ENCODE results near the gene GRXCR1. TPM values are rescaled to one million over a fixed set of nuclear protein-coding genes. Genes with fewer than 3 reads are reported as not detected.

Gene GRXCR1
- total RNA-seq, 2 donors from 2014 or later, result not detected

- Mint-ChIP-seq H3K27me3 (peaks cover 53% of the 10 kb centered on the region), H3K27ac (no peak overlapping the region), H3K36me3 (ENCODE audit: low read depth) (no peaks in the 10 kb centered on the region), H3K4me3 (no peak overlapping the region), H3K4me1 (no peaks in the 10 kb centered on the region)
- DNase-seq (no peak), ATAC-seq (no peak)
- no peaks in the 10 kb centered on the region for H3K9me3 ChIP-seq (ENCODE audit: control insufficient read depth, low read length, poor library complexity, severe bottlenecking)
These were observed 13.8 kb downstream of the GRXCR1 start for GRCh38 chr4:42906341-42906740.

GRCh38 chr4:42906891-42907759 is 14.6 kb downstream of the GRXCR1 start:
- Mint-ChIP-seq H3K27ac (no peak overlapping the region), H3K27me3 (peaks cover 53% of the 10 kb centered on the region), H3K4me3 (no peak overlapping the region), H3K4me1 (no peaks in the 10 kb centered on the region), H3K36me3 (ENCODE audit: low read depth) (no peaks in the 10 kb centered on the region)
- no peak for DNase-seq
- ATAC-seq, result no peak
- H3K9me3 ChIP-seq (ENCODE audit: control insufficient read depth, low read length, poor library complexity, severe bottlenecking), result no peaks in the 10 kb centered on the region

GRCh38 chr4:42910459-42910858 is 17.9 kb downstream of the GRXCR1 start:
- H3K36me3 Mint-ChIP-seq (ENCODE audit: low read depth), result no peaks in the 10 kb centered on the region
- no peak overlapping the region for H3K27ac Mint-ChIP-seq
- DNase-seq (no peak), ATAC-seq (no peak)
- no peak overlapping the region for H3K4me3 Mint-ChIP-seq
- H3K4me1 Mint-ChIP-seq, result no peaks in the 10 kb centered on the region
- no peaks in the 10 kb centered on the region for H3K9me3 ChIP-seq (ENCODE audit: control insufficient read depth, low read length, poor library complexity, severe bottlenecking)
- H3K27me3 Mint-ChIP-seq, result peaks cover 45% of the 10 kb centered on the region

GRCh38 chr4:42914937-42915336 is 22.4 kb downstream of the GRXCR1 start:
- Mint-ChIP-seq H3K4me1 (no peaks in the 10 kb centered on the region), H3K36me3 (ENCODE audit: low read depth) (no peaks in the 10 kb centered on the region), H3K27me3 (peaks cover 25% of the 10 kb centered on the region), H3K27ac (no peak overlapping the region), H3K4me3 (no peak overlapping the region)
- H3K9me3 ChIP-seq (ENCODE audit: control insufficient read depth, low read length, poor library complexity, severe bottlenecking), result no peaks in the 10 kb centered on the region
- no peak for DNase-seq
- ATAC-seq, result no peak

- Mint-ChIP-seq H3K4me3 (no peak overlapping the region), H3K4me1 (no peaks in the 10 kb centered on the region), H3K27ac (no peak overlapping the region), H3K36me3 (ENCODE audit: low read depth) (no peaks in the 10 kb centered on the region), H3K27me3 (peaks cover 20% of the 10 kb centered on the region)
- no peak for DNase-seq
- ATAC-seq, result no peak
- no peaks in the 10 kb centered on the region for H3K9me3 ChIP-seq (ENCODE audit: control insufficient read depth, low read length, poor library complexity, severe bottlenecking)
These were observed 23.0 kb downstream of the GRXCR1 start for GRCh38 chr4:42915484-42915883.

- H3K9me3 ChIP-seq (ENCODE audit: control insufficient read depth, low read length, poor library complexity, severe bottlenecking), result no peaks in the 10 kb centered on the region
- no peak overlapping the region for H3K27ac Mint-ChIP-seq
- H3K4me3 Mint-ChIP-seq, result no peak overlapping the region
- H3K27me3 Mint-ChIP-seq, result peaks cover 12% of the 10 kb centered on the region
- no peak for ATAC-seq
- DNase-seq, result no peak
- no peaks in the 10 kb centered on the region for H3K4me1 Mint-ChIP-seq
- H3K36me3 Mint-ChIP-seq (ENCODE audit: low read depth), result no peaks in the 10 kb centered on the region
These were observed 24.8 kb downstream of the GRXCR1 start for GRCh38 chr4:42917296-42917695.

GRCh38 chr4:42923431-42923830 is 30.9 kb downstream of the GRXCR1 start:
- H3K9me3 ChIP-seq (ENCODE audit: control insufficient read depth, low read length, poor library complexity, severe bottlenecking), result no peaks in the 10 kb centered on the region
- ATAC-seq, result no peak
- DNase-seq, result no peak
- Mint-ChIP-seq H3K4me3 (no peak overlapping the region), H3K27me3 (peaks cover 10% of the 10 kb centered on the region), H3K36me3 (ENCODE audit: low read depth) (no peaks in the 10 kb centered on the region), H3K4me1 (no peaks in the 10 kb centered on the region), H3K27ac (no peak overlapping the region)

GRCh38 chr4:42925921-42926320 is 33.4 kb downstream of the GRXCR1 start:
- ATAC-seq (no peak), DNase-seq (no peak)
- Mint-ChIP-seq H3K36me3 (ENCODE audit: low read depth) (no peaks in the 10 kb centered on the region), H3K27ac (no peak overlapping the region), H3K4me1 (no peaks in the 10 kb centered on the region), H3K4me3 (no peak overlapping the region), H3K27me3 (peaks cover 10% of the 10 kb centered on the region)
- H3K9me3 ChIP-seq (ENCODE audit: control insufficient read depth, low read length, poor library complexity, severe bottlenecking), result no peaks in the 10 kb centered on the region

- Mint-ChIP-seq H3K27ac (no peak overlapping the region), H3K27me3 (peaks cover 10% of the 10 kb centered on the region), H3K4me3 (no peak overlapping the region), H3K4me1 (no peaks in the 10 kb centered on the region), H3K36me3 (ENCODE audit: low read depth) (no peaks in the 10 kb centered on the region)
- no peak for ATAC-seq
- no peaks in the 10 kb centered on the region for H3K9me3 ChIP-seq (ENCODE audit: control insufficient read depth, low read length, poor library complexity, severe bottlenecking)
- DNase-seq, result no peak
These were observed 35.4 kb downstream of the GRXCR1 start for GRCh38 chr4:42927946-42928345.

- DNase-seq (no peak), ATAC-seq (no peak)
- peaks cover 4% of the 10 kb centered on the region for H3K9me3 ChIP-seq (ENCODE audit: control insufficient read depth, low read length, poor library complexity, severe bottlenecking)
- Mint-ChIP-seq H3K27me3 (peaks cover 13% of the 10 kb centered on the region), H3K27ac (no peak overlapping the region), H3K4me1 (no peaks in the 10 kb centered on the region), H3K36me3 (ENCODE audit: low read depth) (no peaks in the 10 kb centered on the region), H3K4me3 (no peak overlapping the region)
These were observed 36.1 kb downstream of the GRXCR1 start for GRCh38 chr4:42928582-42928981.

- Mint-ChIP-seq H3K27ac (no peak overlapping the region), H3K27me3 (no peaks in the 10 kb centered on the region), H3K4me3 (no peak overlapping the region), H3K36me3 (ENCODE audit: low read depth) (no peaks in the 10 kb centered on the region), H3K4me1 (no peaks in the 10 kb centered on the region)
- DNase-seq, result no peak
- H3K9me3 ChIP-seq (ENCODE audit: control insufficient read depth, low read length, poor library complexity, severe bottlenecking), result no peaks in the 10 kb centered on the region
- no peak for ATAC-seq
These were observed 49.7 kb downstream of the GRXCR1 start for GRCh38 chr4:42942216-42942615.

GRCh38 chr4:42945874-42946273 is 53.4 kb downstream of the GRXCR1 start:
- ATAC-seq, result no peak
- Mint-ChIP-seq H3K4me3 (no peak overlapping the region), H3K36me3 (ENCODE audit: low read depth) (no peaks in the 10 kb centered on the region), H3K4me1 (no peaks in the 10 kb centered on the region), H3K27ac (no peak overlapping the region), H3K27me3 (no peaks in the 10 kb centered on the region)
- no peaks in the 10 kb centered on the region for H3K9me3 ChIP-seq (ENCODE audit: control insufficient read depth, low read length, poor library complexity, severe bottlenecking)
- no peak for DNase-seq

- Mint-ChIP-seq H3K27me3 (peaks cover 2% of the 10 kb centered on the region), H3K4me3 (no peak overlapping the region), H3K36me3 (ENCODE audit: low read depth) (no peaks in the 10 kb centered on the region), H3K27ac (no peak overlapping the region), H3K4me1 (no peaks in the 10 kb centered on the region)
- DNase-seq (no peak), ATAC-seq (no peak)
- H3K9me3 ChIP-seq (ENCODE audit: control insufficient read depth, low read length, poor library complexity, severe bottlenecking), result no peaks in the 10 kb centered on the region
These were observed 60.8 kb downstream of the GRXCR1 start for GRCh38 chr4:42953321-42953720.
